ENCODE data around the gene OXER1. TPM values are rescaled to one million over a fixed set of nuclear protein-coding genes. Genes with fewer than 3 reads are reported as not detected.

The OXER1 gene
- total RNA-seq, 1 experiment from 2014 or later, result not detected

DNA sequence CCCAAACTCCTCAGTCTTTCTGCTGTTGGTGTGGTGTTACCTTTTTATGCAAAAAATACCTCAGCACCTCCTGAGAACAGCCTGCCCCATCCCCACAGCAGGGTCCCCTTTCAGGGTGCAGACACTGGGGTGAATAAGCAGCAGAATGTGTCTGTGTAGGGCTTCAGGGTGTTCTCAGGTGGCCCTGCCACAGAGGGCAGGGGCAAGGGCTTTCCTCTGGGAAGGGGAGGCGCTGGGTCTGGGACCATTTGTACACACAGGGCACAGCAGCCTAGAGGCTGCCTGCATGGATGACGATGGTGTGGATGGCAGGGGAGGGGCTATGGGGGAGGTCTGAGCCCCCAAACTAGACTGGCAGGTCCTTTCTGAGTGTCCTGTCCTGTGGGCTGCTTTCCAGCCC lies 25.8 kb upstream of the OXER1 start:
- Histone ChIP-seq H3F3A (ENCODE audit: insufficient read depth, low read depth) (no peaks in the 10 kb centered on the region), H3K4me2 (no peak overlapping the region), H3K4me1 (replicated peaks; ENCODE audit: insufficient read depth) (no peaks in the 10 kb centered on the region), H3K4me3 (no peak overlapping the region), H3K79me2 (ENCODE audit: low read depth) (no peaks in the 10 kb centered on the region), H3K9me3 (ENCODE audit: insufficient read depth, low read depth) (no peaks in the 10 kb centered on the region), H3K27ac (no peak overlapping the region), H3K9me2 (ENCODE audit: insufficient read depth) (no peaks in the 10 kb centered on the region), H3K36me3 (ENCODE audit: low read depth) (no peaks in the 10 kb centered on the region), H2AFZ (no peak overlapping the region), H4K20me1 (ENCODE audit: insufficient read depth) (no peaks in the 10 kb centered on the region), H3K27me3 (ENCODE audit: insufficient read depth, low read depth) (no peaks in the 10 kb centered on the region)
- TF ChIP-seq, protein P1, sequence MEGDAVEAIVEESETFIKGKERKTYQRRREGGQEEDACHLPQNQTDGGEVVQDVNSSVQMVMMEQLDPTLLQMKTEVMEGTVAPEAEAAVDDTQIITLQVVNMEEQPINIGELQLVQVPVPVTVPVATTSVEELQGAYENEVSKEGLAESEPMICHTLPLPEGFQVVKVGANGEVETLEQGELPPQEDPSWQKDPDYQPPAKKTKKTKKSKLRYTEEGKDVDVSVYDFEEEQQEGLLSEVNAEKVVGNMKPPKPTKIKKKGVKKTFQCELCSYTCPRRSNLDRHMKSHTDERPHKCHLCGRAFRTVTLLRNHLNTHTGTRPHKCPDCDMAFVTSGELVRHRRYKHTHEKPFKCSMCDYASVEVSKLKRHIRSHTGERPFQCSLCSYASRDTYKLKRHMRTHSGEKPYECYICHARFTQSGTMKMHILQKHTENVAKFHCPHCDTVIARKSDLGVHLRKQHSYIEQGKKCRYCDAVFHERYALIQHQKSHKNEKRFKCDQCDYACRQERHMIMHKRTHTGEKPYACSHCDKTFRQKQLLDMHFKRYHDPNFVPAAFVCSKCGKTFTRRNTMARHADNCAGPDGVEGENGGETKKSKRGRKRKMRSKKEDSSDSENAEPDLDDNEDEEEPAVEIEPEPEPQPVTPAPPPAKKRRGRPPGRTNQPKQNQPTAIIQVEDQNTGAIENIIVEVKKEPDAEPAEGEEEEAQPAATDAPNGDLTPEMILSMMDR (conservative IDR thresholded peaks at IDR 0.05), result no peak
- TF ChIP-seq EZH2 (IDR thresholded peaks at IDR 0.05; ENCODE audit: low read depth), result no peak
- no TSS peak for BruUV-seq (replicated peaks)
- DNase-seq, result no peak
- intact Hi-C loops (cut with micrococcal nuclease; ENCODE audit: unreplicated experiment), result no loop called here
- ChIA-PET POLR2A (ENCODE audit: unreplicated experiment) (no interaction called here), CTCF (no interaction called here)

DNA sequence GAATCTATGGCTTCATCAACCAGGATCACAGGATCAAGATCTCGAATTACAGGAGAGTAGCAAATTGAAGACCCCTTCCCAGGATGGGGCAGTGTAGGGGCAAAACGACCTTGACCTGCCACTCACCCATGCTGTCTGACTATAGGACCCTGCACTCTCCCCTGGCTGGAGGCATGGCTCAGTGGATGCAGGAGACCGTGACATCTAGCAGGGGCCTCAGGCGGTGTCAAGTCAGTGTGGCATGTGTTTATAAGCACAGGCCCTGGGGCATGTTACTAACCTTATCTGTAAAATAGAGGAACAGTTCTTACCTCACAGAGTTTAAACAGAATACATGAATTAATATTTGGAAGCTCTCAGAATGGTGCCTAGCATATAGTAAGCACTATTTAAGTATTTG lies 24.9 kb upstream of the OXER1 start:
- H3K9me3 ChIP-seq (ENCODE audit: insufficient read depth, low read depth), result no peaks in the 10 kb centered on the region
- ChIA-PET CTCF (no interaction called here), POLR2A (ENCODE audit: unreplicated experiment) (no interaction called here)
- H3K36me3 ChIP-seq (ENCODE audit: low read depth), result no peaks in the 10 kb centered on the region
- no peaks in the 10 kb centered on the region for H3K27me3 ChIP-seq (ENCODE audit: insufficient read depth, low read depth)
- no peaks in the 10 kb centered on the region for H3K79me2 ChIP-seq (ENCODE audit: low read depth)
- DNase-seq, result no peak
- H3K4me1 ChIP-seq (replicated peaks; ENCODE audit: insufficient read depth), result no peaks in the 10 kb centered on the region
- no TSS peak for BruUV-seq (replicated peaks)
- no peaks in the 10 kb centered on the region for H4K20me1 ChIP-seq (ENCODE audit: insufficient read depth)
- H3K27ac ChIP-seq, result no peak overlapping the region
- no peak overlapping the region for H3K4me2 ChIP-seq
- H3F3A ChIP-seq (ENCODE audit: insufficient read depth, low read depth), result no peaks in the 10 kb centered on the region
- H3K9me2 ChIP-seq (ENCODE audit: insufficient read depth), result no peaks in the 10 kb centered on the region
- TF ChIP-seq EZH2 (IDR thresholded peaks at IDR 0.05; ENCODE audit: low read depth), result no peak
- TF ChIP-seq, protein P1 (conservative IDR thresholded peaks at IDR 0.05), result no peak
- H3K4me3 ChIP-seq, result no peak overlapping the region
- intact Hi-C loops (cut with micrococcal nuclease; ENCODE audit: unreplicated experiment), result no loop called here
- H2AFZ ChIP-seq, result no peak overlapping the region

DNA sequence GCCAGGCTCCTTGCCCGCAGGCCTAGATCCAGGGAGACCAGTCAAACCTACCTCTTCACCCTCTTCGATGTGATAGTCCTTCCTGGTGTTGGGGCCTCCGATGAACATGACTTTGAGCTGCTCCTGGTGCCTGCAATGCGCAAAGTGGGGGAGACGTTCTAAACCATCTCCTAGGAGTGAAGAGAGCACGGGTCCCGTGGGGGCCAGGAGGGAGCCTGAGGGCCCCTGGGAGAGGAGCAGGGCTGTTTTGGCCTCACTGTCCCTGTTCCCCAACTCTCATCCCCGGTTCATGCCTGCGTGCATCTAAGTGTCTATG lies 24.5 kb upstream of the OXER1 start:
- no peaks in the 10 kb centered on the region for H3K36me3 ChIP-seq (ENCODE audit: low read depth)
- no peaks in the 10 kb centered on the region for H3K27me3 ChIP-seq (ENCODE audit: insufficient read depth, low read depth)
- no peaks in the 10 kb centered on the region for H3K9me3 ChIP-seq (ENCODE audit: insufficient read depth, low read depth)
- H3K4me2 ChIP-seq, result no peak overlapping the region
- no peak for DNase-seq
- no peaks in the 10 kb centered on the region for H3K79me2 ChIP-seq (ENCODE audit: low read depth)
- no peaks in the 10 kb centered on the region for H3K4me1 ChIP-seq (replicated peaks; ENCODE audit: insufficient read depth)
- H2AFZ ChIP-seq, result no peak overlapping the region
- BruUV-seq (replicated peaks), result no TSS peak
- ChIA-PET CTCF (no interaction called here), POLR2A (ENCODE audit: unreplicated experiment) (no interaction called here)
- intact Hi-C loops (cut with micrococcal nuclease; ENCODE audit: unreplicated experiment), result no loop called here
- H3K27ac ChIP-seq, result no peak overlapping the region
- H3K9me2 ChIP-seq (ENCODE audit: insufficient read depth), result no peaks in the 10 kb centered on the region
- TF ChIP-seq, protein P1 (conservative IDR thresholded peaks at IDR 0.05), result no peak
- TF ChIP-seq EZH2 (IDR thresholded peaks at IDR 0.05; ENCODE audit: low read depth), result no peak
- no peaks in the 10 kb centered on the region for H4K20me1 ChIP-seq (ENCODE audit: insufficient read depth)
- no peak overlapping the region for H3K4me3 ChIP-seq
- no peaks in the 10 kb centered on the region for H3F3A ChIP-seq (ENCODE audit: insufficient read depth, low read depth)
